Endothelial cell of umbilical vein (primary cell): Measurements from ENCODE around the gene VPS37C. TPM values are rescaled to one million over a fixed set of nuclear protein-coding genes. Genes with fewer than 3 reads are reported as not detected.

ENCODE experiments used
- BruUV-seq: library from RNA; stranded (reverse); fragments of 400-500 nt; replicated peaks from 2 replicates; lab custom pipeline; 2021; lab: Mats Ljungman, UMichigan
- CTCF ChIA-PET: fragments of 300-600, 350-600 bp; sonication (Branson Sonifier 250); formaldehyde crosslinking; loops from one replicate; lab custom pipeline; 2021; ENCODE audit warnings: antibody characterized with exemption, inconsistent platforms; lab: Charles Lee
- POLR2A ChIA-PET: fragments of 300-600, 350-600 bp; sonication (Branson Sonifier 250); formaldehyde crosslinking; loops from one replicate; lab custom pipeline; 2021; ENCODE audit warnings: antibody characterized with exemption, inconsistent platforms; lab: Charles Lee
- DNase-seq: peaks from one replicate; pipeline ENCODE4 v3.0.0-alpha.2; 2011; ENCODE audit warnings: low read depth, low spot score
- FAIRE-seq: peaks from 2 replicates; lab custom pipeline; 2011; peaks lifted over from hg19 to GRCh38; lab: Jason Lieb, UNC
- H2AFZ ChIP-seq: 2 replicates; pipeline ENCODE4 v1.6.0; 2012; ENCODE audit warnings: low read depth, low read length, control low read depth, inconsistent platforms
- H3K27ac ChIP-seq: 2 replicates; pipeline ENCODE4 v1.5.1; 2011; ENCODE audit warnings: low read depth, mild to moderate bottlenecking, control low read depth, low read length, moderate library complexity; ENCODE audit not compliant: insufficient read depth
- H3K27me3 ChIP-seq, 2 experiments: 2 replicates each; pipeline versions ENCODE4 v1.6.0 to v1.6.1; 2011; ENCODE audit warnings: low read length in 2 of 2, mixed read lengths in 1 of 2; ENCODE audit not compliant: control insufficient read depth in 2 of 2, insufficient read depth in 2 of 2
- H3K36me3 ChIP-seq, 2 experiments: 2 replicates in 1 of 2; 3 replicates in 1 of 2; pipeline ENCODE4 v1.5.1; 2011; ENCODE audit warnings: low read length in 2 of 2, mild to moderate bottlenecking in 1 of 2, moderate library complexity in 1 of 2; ENCODE audit not compliant: control insufficient read depth in 2 of 2, insufficient read depth in 2 of 2; ENCODE audit errors: extremely low read depth in 1 of 2
- H3K4me1 ChIP-seq: 3 replicates; pipeline ENCODE4 v1.5.1; 2011; ENCODE audit warnings: mild to moderate bottlenecking, low read length; ENCODE audit not compliant: control insufficient read depth, insufficient read depth; ENCODE audit errors: extremely low read depth
- H3K4me2 ChIP-seq: 2 replicates; pipeline ENCODE4 v1.6.1; 2011; ENCODE audit warnings: low read length, control low read depth, mixed read lengths; ENCODE audit not compliant: insufficient read depth
- H3K4me3 ChIP-seq, 3 experiments: fragments of 200-600 bp in 1 of 3; sonication (generic), shearing (Covaris generic) in 1 of 3; replicated peaks in 1 of 3; 2 replicates each; pipeline ENCODE4 v1.5.1; 2011 to 2016; ENCODE audit warnings: control low read depth in 3 of 3, low read length in 3 of 3, mild to moderate bottlenecking in 2 of 3, inconsistent platforms in 1 of 3, low read depth in 1 of 3, moderate library complexity in 1 of 3; ENCODE audit not compliant: insufficient read depth in 1 of 3
- H3K79me2 ChIP-seq: 2 replicates; pipeline ENCODE4 v1.6.0; 2012; ENCODE audit warnings: low read length, inconsistent platforms; ENCODE audit not compliant: control insufficient read depth, insufficient read depth
- H3K9ac ChIP-seq: replicated peaks from 2 replicates; pipeline ENCODE3; 2011; ENCODE audit warnings: low read length, control low read depth; ENCODE audit not compliant: insufficient read depth; ENCODE audit errors: extremely low read depth
- H3K9me1 ChIP-seq: replicated peaks from 3 replicates; pipeline ENCODE4 v1.6.0; 2011; ENCODE audit warnings: mild to moderate bottlenecking, low read length; ENCODE audit not compliant: control insufficient read depth, insufficient read depth; ENCODE audit errors: extremely low read depth
- H3K9me3 ChIP-seq: replicated peaks from 2 replicates; pipeline ENCODE4 v1.5.1; 2012; ENCODE audit warnings: low read length, inconsistent platforms; ENCODE audit not compliant: control insufficient read depth, insufficient read depth
- H4K20me1 ChIP-seq: replicated peaks from 2 replicates; pipeline ENCODE3; 2011; ENCODE audit warnings: mild to moderate bottlenecking, low read length; ENCODE audit not compliant: control insufficient read depth, insufficient read depth; ENCODE audit errors: extremely low read depth
- CTCF ChIP-seq, 2 donors: IDR thresholded peaks; 1 replicate in 1 of 2; 2 replicates in 1 of 2; pipeline ENCODE4 v1.5.1; 2011; ENCODE audit warnings: low read length in 2 of 2, mild to moderate bottlenecking in 2 of 2, moderate library complexity in 2 of 2, control low read depth in 1 of 2, inconsistent platforms in 1 of 2, low read depth in 1 of 2; ENCODE audit not compliant: insufficient read depth in 1 of 2; ENCODE audit errors: extremely low read depth in 1 of 2
- EZH2 ChIP-seq: IDR thresholded peaks from 2 replicates; pipeline ENCODE4 v1.6.1; 2012; ENCODE audit warnings: borderline replicate concordance, low read depth, mild to moderate bottlenecking, moderate library complexity, low read length, inconsistent platforms; ENCODE audit not compliant: severe bottlenecking
- FOS ChIP-seq: IDR thresholded peaks from 2 replicates; pipeline ENCODE4 v1.6.1; 2011; ENCODE audit warnings: mild to moderate bottlenecking, low read length, moderate library complexity, borderline replicate concordance; ENCODE audit not compliant: insufficient read depth
- GATA2 ChIP-seq: IDR thresholded peaks from 2 replicates; pipeline ENCODE4 v1.7.0; 2011; ENCODE audit warnings: low read depth, mild to moderate bottlenecking, moderate library complexity, mixed read lengths, low read length; ENCODE audit not compliant: insufficient read length, insufficient read depth
- JUN ChIP-seq: IDR thresholded peaks from 2 replicates; pipeline ENCODE4 v1.6.1; 2011; ENCODE audit warnings: borderline replicate concordance, low read depth; ENCODE audit not compliant: insufficient read length, insufficient read depth
- MAX ChIP-seq: IDR thresholded peaks from 2 replicates; pipeline ENCODE4 v1.6.1; 2011; ENCODE audit not compliant: insufficient read depth, insufficient read length
- MYC ChIP-seq: IDR thresholded peaks from one replicate; pipeline ENCODE4 v1.6.1; 2011; ENCODE audit warnings: mild to moderate bottlenecking, low read depth, low read length
- POLR2A ChIP-seq: IDR thresholded peaks from 2 replicates; pipeline ENCODE4 v1.6.1; 2012; ENCODE audit warnings: low read depth, mild to moderate bottlenecking, control low read depth, low read length
- POLR2AphosphoS5 ChIP-seq: IDR thresholded peaks from 2 replicates; pipeline ENCODE4 v1.6.1; 2012; ENCODE audit warnings: low read depth, mild to moderate bottlenecking, control low read depth, low read length, moderate library complexity; ENCODE audit not compliant: insufficient read depth
- dilution Hi-C: fragments of 300-500 bp; cut with MboI; formaldehyde crosslinking; loops from one replicate; pipeline ENCODE4 v1.15.0; 2019; ENCODE audit warnings: low sequenced_read_pairs; ENCODE audit not compliant: extremely low pct_ligation_motif_present
- intact Hi-C: fragments of 100-400 bp; cut with micrococcal nuclease; formaldehyde crosslinking; loops from one replicate; pipeline ENCODE4 v1.10.0; 2022
- polyA plus RNA-seq, 4 experiments: library from polyadenylated mRNA; depleted of rRNA in 3 of 4; stranded (reverse) in 3 of 4; unstranded in 1 of 4; fragments of >200 nt; gene quantifications; 2 replicates each; pipeline versions ENCODE4 v1.2.1 to v1.2.3, GENCODE V29; 2011 to 2012; ENCODE audit warnings: missing spikeins in 1 of 4
- total RNA-seq: library from RNA; stranded (reverse); gene quantifications from 2 replicates; pipeline ENCODE4 v1.2.3, GENCODE V29; 2021

VPS37C gene
- total and polyA plus RNA-seq, 2 donors (not counting 3 experiments of a cell fraction or from before 2014, with no cell fraction given), result 17.7 to 23.4 TPM

GRCh38 chr11:61128947-61129638 lies 32.1 kb downstream of the VPS37C start:
- FAIRE-seq (no peak), DNase-seq (no peak)
- Histone ChIP-seq H3K27ac (no peak overlapping the region), H3K36me3 (peaks cover 0 to 8% of the 10 kb centered on the region in 2 experiments), H2AFZ (no peak overlapping the region), H3K9ac (no peak overlapping the region), H3K9me1 (no peaks in the 10 kb centered on the region), H3K9me3 (no peaks in the 10 kb centered on the region), H3K79me2 (no peaks in the 10 kb centered on the region), H4K20me1 (no peaks in the 10 kb centered on the region), H3K4me1 (peaks cover 3% of the 10 kb centered on the region), H3K27me3 (peaks cover 10 to 11% of the 10 kb centered on the region in 2 experiments), H3K4me3 (no peak overlapping the region), H3K4me2 (no peak overlapping the region)
- TF ChIP-seq EZH2 (no peak), JUN (no peak), GATA2 (no peak), FOS (no peak), CTCF (IDR thresholded peaks at IDR 0.05; ENCODE audit: extremely low read depth in 1 of 2, insufficient read depth in 1 of 2, low read depth in 1 of 2, low read length in 2 of 2) (no peak), POLR2AphosphoS5 (no peak), MYC (no peak), POLR2A (no peak), MAX (no peak)
- no TSS peak for BruUV-seq
- ChIA-PET POLR2A (no interaction called here), CTCF (interaction anchor here (0.5 to 3.6 kb wide), 22 partner anchors 8 to 1892 kb away, joined by 3 to 22 read pairs (median 4); partner anchors contain the start of gene VPS37C)
- dilution Hi-C loops (no loop called here), intact Hi-C loops (loop anchor here (1.0 to 2.0 kb wide), 2 partner anchors 159 to 256 kb away; no protein-coding TSS in a partner anchor)
